B cell (primary cell): Measurements from ENCODE around the gene NOD2. TPM values are rescaled to one million over a fixed set of nuclear protein-coding genes. Genes with fewer than 3 reads are reported as not detected.

Source experiments
- ATAC-seq: fragments of 200-7000 bp; cut with Tn5 transposase; one replicate; pipeline ENCODE4 v1.10.0; 2021; ENCODE audit warnings: low read depth, mild to moderate bottlenecking, moderate number of reproducible peaks, moderate library complexity
- CTCF ChIA-PET: fragments of 350-600 bp; sonication (Branson Sonifier 250); formaldehyde crosslinking; loops from one replicate; lab custom pipeline; 2021; ENCODE audit warnings: antibody characterized with exemption, inconsistent platforms; lab: Charles Lee
- POLR2A ChIA-PET: fragments of 350-600 bp; sonication (Branson Sonifier 250); formaldehyde crosslinking; loops from one replicate; lab custom pipeline; 2021; ENCODE audit warnings: antibody characterized with exemption; lab: Charles Lee
- DNase-seq: peaks from one replicate; pipeline ENCODE4 v3.0.0; 2013
- H2AFZ ChIP-seq: 2 replicates; pipeline ENCODE4 v1.6.1; 2012; ENCODE audit warnings: mild to moderate bottlenecking, low read depth, low read length; ENCODE audit not compliant: insufficient read depth, poor library complexity, severe bottlenecking
- H3K27ac ChIP-seq, 2 donors: 1 replicate in 1 of 2; 2 replicates in 1 of 2; pipeline ENCODE4 v1.5.1; 2012 to 2013; ENCODE audit warnings: low read length in 2 of 2, mild to moderate bottlenecking in 2 of 2, moderate library complexity in 1 of 2
- H3K27me3 ChIP-seq, 4 experiments: fragments of 200-600 bp in 1 of 4; sonication (generic) in 1 of 4; replicated peaks in 1 of 4; 1 replicate in 2 of 4; 2 replicates in 2 of 4; pipeline versions ENCODE4 v1.6.1 to v1.7.0; 2013 to 2016; ENCODE audit warnings: low read length in 3 of 4, mild to moderate bottlenecking in 2 of 4, mixed read lengths in 1 of 4, moderate library complexity in 1 of 4; ENCODE audit not compliant: insufficient read depth in 4 of 4, control insufficient read depth in 3 of 4; ENCODE audit errors: control extremely low read depth in 1 of 4
- H3K36me3 ChIP-seq, 2 experiments: replicated peaks in 1 of 2; 1 replicate in 1 of 2; 2 replicates in 1 of 2; pipeline versions ENCODE4 v1.6.1 to v1.7.1; 2013; ENCODE audit warnings: low read length in 1 of 2; ENCODE audit not compliant: insufficient read depth in 2 of 2, control insufficient read depth in 1 of 2; ENCODE audit errors: control extremely low read depth in 1 of 2, extremely low read depth in 1 of 2
- H3K4me1 ChIP-seq, 2 donors: fragments of 200-600 bp in 1 of 2; sonication (generic) in 1 of 2; 1 replicate in 1 of 2; 2 replicates in 1 of 2; pipeline versions ENCODE4 v1.5.1 to v1.6.1; 2013 to 2017; ENCODE audit warnings: low read length in 2 of 2; ENCODE audit not compliant: control insufficient read depth in 2 of 2, insufficient read depth in 2 of 2
- H3K4me2 ChIP-seq: replicated peaks from 2 replicates; pipeline ENCODE3; 2012; ENCODE audit warnings: mild to moderate bottlenecking, low read depth, low read length; ENCODE audit not compliant: poor library complexity, severe bottlenecking
- H3K4me3 ChIP-seq, 5 experiments: fragments of 200-600 bp in 1 of 5; sonication (generic) in 1 of 5; 1 replicate in 3 of 5; 2 replicates in 2 of 5; pipeline versions ENCODE4 v1.5.1 to v1.7.0; 2011 to 2016; ENCODE audit warnings: low read length in 4 of 5, mild to moderate bottlenecking in 4 of 5, low read depth in 2 of 5, control low read depth in 1 of 5, moderate library complexity in 1 of 5; ENCODE audit not compliant: insufficient read depth in 1 of 5; ENCODE audit errors: control extremely low read depth in 1 of 5, extremely low read depth in 1 of 5
- H3K79me2 ChIP-seq: fragments of 200-600 bp; sonication (generic); one replicate; pipeline ENCODE4 v1.6.0; 2016; ENCODE audit warnings: low read length; ENCODE audit not compliant: control insufficient read depth, insufficient read depth
- H3K9ac ChIP-seq: fragments of 200-600 bp; sonication (generic); 2 replicates; pipeline ENCODE4 v1.6.1; 2017; ENCODE audit warnings: mild to moderate bottlenecking, low read length, moderate library complexity
- H3K9me3 ChIP-seq, 3 donors: one replicate each; pipeline versions ENCODE4 v1.6.1 to v1.7.1; 2013; ENCODE audit warnings: low read length in 2 of 3; ENCODE audit not compliant: control insufficient read depth in 2 of 3, insufficient read depth in 1 of 3; ENCODE audit errors: control extremely low read depth in 1 of 3
- H4K20me1 ChIP-seq: 2 replicates; pipeline ENCODE4 v1.6.0; 2012; ENCODE audit warnings: mild to moderate bottlenecking, low read length; ENCODE audit not compliant: insufficient read depth, control insufficient read depth, poor library complexity, severe bottlenecking
- H3K27ac Mint-ChIP-seq: one replicate; pipeline ENCODE4 v1.8.0; 2021; ENCODE audit warnings: mixed read lengths
- H3K27me3 Mint-ChIP-seq: one replicate; pipeline ENCODE4 v1.8.0; 2021; ENCODE audit warnings: mixed read lengths
- H3K4me1 Mint-ChIP-seq: one replicate; pipeline ENCODE4 v1.8.0; 2021; ENCODE audit warnings: mixed read lengths
- H3K4me3 Mint-ChIP-seq: one replicate; pipeline ENCODE4 v1.8.0; 2021; ENCODE audit warnings: mixed read lengths
- H3K9me3 Mint-ChIP-seq: one replicate; pipeline ENCODE4 v1.8.0; 2022; ENCODE audit warnings: mixed read lengths; ENCODE audit not compliant: insufficient read depth
- CTCF ChIP-seq: fragments of 200-600 bp; IDR thresholded peaks from one replicate; pipeline ENCODE4 v1.8.0; 2022; ENCODE audit warnings: antibody characterized with exemption, mild to moderate bottlenecking
- EZH2 ChIP-seq: IDR thresholded peaks from 2 replicates; pipeline ENCODE4 v1.6.1; 2012; ENCODE audit warnings: borderline replicate concordance, low read depth, mild to moderate bottlenecking, moderate library complexity, low read length; ENCODE audit not compliant: insufficient read depth, poor library complexity, severe bottlenecking
- WGBS: methylation state at CpG from one replicate; pipeline ENCODE4 v1.1.5; 2013; ENCODE audit warnings: missing lambda C conversion rate; ENCODE audit not compliant: insufficient coverage; 5-methylcytosine and 5-hydroxymethylcytosine counted together
- intact Hi-C: fragments of 100-400 bp; cut with micrococcal nuclease; formaldehyde crosslinking; loops from one replicate; pipeline ENCODE4 v1.10.0; 2022
- polyA plus RNA-seq: library from polyadenylated mRNA; depleted of rRNA; stranded (reverse); fragments of >200 nt; gene quantifications from 2 replicates; pipeline ENCODE4 v1.2.3, GENCODE V29; 2012
- total RNA-seq, 2 donors: library from RNA; stranded (reverse); fragments of 120-200 nt in 1 of 2; gene quantifications; 1 replicate in 1 of 2; 2 replicates in 1 of 2; pipeline versions ENCODE4 v1.2.3 to v1.2.4, GENCODE V29; 2013 to 2022

NOD2 gene
- total and polyA plus RNA-seq, 2 donors (not counting 1 experiment from before 2014, with no cell fraction given) = 1.2 to 1.8 TPM

GRCh38 chr16:50681021-50681885, 12.2 kb upstream of the NOD2 start, which contains the start of gene SNX20:
SNX20 (minus strand) TSS chr16:50681312; CDS start chr16:50677526, 3,786 bp downstream.
- H2AFZ ChIP-seq = peak within 1 kb of the TSS; percentile 79
- peak; percentile 76 for ATAC-seq
- peaks cover 74 to 76% of the 10 kb centered on the region in 2 donors for H3K4me1 ChIP-seq
- ChIA-PET POLR2A (interaction anchor here (0.8 to 1.6 kb wide), 9 partner anchors 14 to 407 kb away, joined by 3 to 10 read pairs (median 6); partner anchors contain the start of gene CYLD), CTCF (interaction anchor here (0.8 to 12.4 kb wide), 11 partner anchors 9 to 656 kb away, joined by 3 to 154 read pairs (median 8); partner anchors contain the start of genes CNEP1R1 and CYLD)
- H3K36me3 ChIP-seq = peaks cover 0 to 34% of the 10 kb centered on the region in 2 experiments
- peaks cover 20% of the 10 kb centered on the region for H4K20me1 ChIP-seq
- no peaks in the 10 kb centered on the region for H3K9me3 Mint-ChIP-seq
- peak within 1 kb of the TSS; percentile 92 for H3K9ac ChIP-seq
- peaks cover 61% of the 10 kb centered on the region for H3K79me2 ChIP-seq
- peak within 1 kb of the TSS; percentile 92 to 95 for H3K27ac ChIP-seq
- H3K4me1 Mint-ChIP-seq = peaks cover 73% of the 10 kb centered on the region
- no peaks in the 10 kb centered on the region for H3K27me3 ChIP-seq
- peak within 1 kb of the TSS; percentile 93 for H3K4me2 ChIP-seq
- DNase-seq = peak; percentile 81
- 18% methylated on average over 13 of the region's 16 CpGs for WGBS
- H3K27me3 Mint-ChIP-seq = no peaks in the 10 kb centered on the region
- H3K9me3 ChIP-seq = no peaks in the 10 kb centered on the region
- peak within 1 kb of the TSS; percentile 76 to 96 (median 93) for H3K4me3 ChIP-seq
- peak within 1 kb of the TSS; percentile 93 for H3K4me3 Mint-ChIP-seq
- no peak for TF ChIP-seq CTCF
- TF ChIP-seq EZH2 = no peak
- peak within 1 kb of the TSS; percentile 98 for H3K27ac Mint-ChIP-seq
- intact Hi-C loops = loop anchor here (1.0 to 5.0 kb wide), 6 partner anchors 14 to 614 kb away; partner anchors contain the start of genes HEATR3 and NKD1
